Measurements from ENCODE around the gene IDUA.

Gene IDUA

DNA sequence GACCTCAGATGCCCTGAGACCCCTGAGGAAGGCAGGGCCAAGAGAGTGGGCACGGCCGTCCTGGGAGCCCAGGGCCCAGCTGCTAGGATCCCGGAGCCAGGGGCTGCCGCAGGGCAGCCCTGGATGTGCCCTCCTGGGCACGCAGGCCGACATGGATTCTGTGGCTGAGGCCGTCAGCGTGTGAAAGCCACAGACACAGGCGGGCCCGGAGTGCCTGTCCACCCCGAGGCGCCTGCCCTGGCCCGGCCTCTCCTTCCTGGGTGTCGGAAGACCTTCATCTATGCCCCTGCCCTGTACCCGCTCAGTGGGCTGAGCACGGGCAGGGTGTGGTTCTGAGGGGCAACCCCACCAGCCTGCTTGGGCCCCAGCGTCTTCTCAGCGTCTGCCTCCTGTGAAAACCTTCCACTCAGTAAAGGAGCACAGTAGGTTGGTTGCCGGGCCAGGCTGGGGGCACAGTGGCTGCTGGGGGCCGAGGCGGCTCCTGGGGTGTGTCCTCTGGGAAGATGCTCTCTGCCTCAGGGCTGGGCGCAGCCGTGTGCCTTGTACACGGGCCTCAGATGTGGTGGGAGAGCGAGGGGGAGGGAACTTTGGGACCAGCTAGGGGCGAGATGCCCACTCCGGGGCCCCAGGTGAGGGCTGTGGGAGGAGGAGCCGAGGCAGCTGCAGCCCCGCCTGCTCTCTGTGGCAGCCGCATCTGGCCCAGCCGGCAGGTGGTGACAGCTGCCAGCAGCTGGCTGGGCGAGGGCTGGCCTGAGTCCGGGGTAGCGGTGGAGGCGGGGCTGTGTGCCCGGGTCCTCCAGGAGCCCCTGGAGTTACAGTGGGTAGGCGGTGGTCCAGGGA is 45.3 kb downstream of the IDUA start:
- Histone ChIP-seq H4K20me1 (peaks cover 0 to 61% (median 21%) of the 10 kb centered on the region in 11 experiments; a peak in 15 of 22 replicates), H3K36me3 (no peaks in the 10 kb centered on the region), H3K4me1 (peaks cover 21 to 60% (median 45%) of the 10 kb centered on the region in 10 experiments), H3K9ac (no peak overlapping the region), H3K4me3 (no peak overlapping the region), H3K9me3 (replicated peaks in 1 of 11) (no peaks in the 10 kb centered on the region), H3K4me2 (peak overlapping the region in 8 of 11 experiments; percentile 21 to 64 (median 51); a peak in 15 of 22 replicates), H3K27ac (no peak overlapping the region), H3K27me3 (peaks cover 38 to 53% (median 41%) of the 10 kb centered on the region in 11 experiments)
- no peak for TF ChIP-seq Cebpa-rat (IDR thresholded peaks at IDR 0.05)

DNA sequence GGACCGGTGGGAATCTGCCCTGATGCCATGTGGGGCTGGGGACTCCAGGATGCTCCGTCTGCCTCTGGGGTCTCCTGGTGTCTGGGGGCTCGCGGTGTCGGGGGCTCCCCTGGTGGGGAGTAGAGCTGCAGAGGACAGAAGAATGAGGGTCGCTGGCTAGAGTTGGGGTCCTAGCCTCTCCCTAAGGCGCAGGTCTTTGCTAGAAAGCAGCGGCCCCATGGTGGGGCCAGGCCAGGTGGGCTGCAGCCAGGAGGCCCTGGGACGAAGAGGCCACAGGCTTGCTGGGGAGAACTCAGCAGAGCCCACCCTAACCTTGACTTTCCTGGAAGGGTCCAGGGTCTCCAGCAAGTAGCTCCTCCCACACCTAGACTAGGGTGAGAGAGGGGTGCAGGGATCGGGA is 46.0 kb downstream of the IDUA start:
- H3K27me3 ChIP-seq, result peaks cover 38 to 53% (median 41%) of the 10 kb centered on the region in 11 experiments
- H3K4me1 ChIP-seq, result peaks cover 21 to 55% (median 45%) of the 10 kb centered on the region in 10 experiments
- no peak overlapping the region for H3K9ac ChIP-seq
- H3K27ac ChIP-seq, result no peak overlapping the region
- H3K4me3 ChIP-seq, result no peak overlapping the region
- H3K36me3 ChIP-seq, result no peaks in the 10 kb centered on the region
- peaks cover 0 to 54% (median 20%) of the 10 kb centered on the region in 11 experiments; a peak in 13 of 22 replicates for H4K20me1 ChIP-seq
- TF ChIP-seq Cebpa-rat (IDR thresholded peaks at IDR 0.05), result no peak
- peak overlapping the region in 8 of 11 experiments; percentile 21 to 64 (median 51); a peak in 14 of 22 replicates for H3K4me2 ChIP-seq
- H3K9me3 ChIP-seq (replicated peaks in 1 of 11), result no peaks in the 10 kb centered on the region

DNA sequence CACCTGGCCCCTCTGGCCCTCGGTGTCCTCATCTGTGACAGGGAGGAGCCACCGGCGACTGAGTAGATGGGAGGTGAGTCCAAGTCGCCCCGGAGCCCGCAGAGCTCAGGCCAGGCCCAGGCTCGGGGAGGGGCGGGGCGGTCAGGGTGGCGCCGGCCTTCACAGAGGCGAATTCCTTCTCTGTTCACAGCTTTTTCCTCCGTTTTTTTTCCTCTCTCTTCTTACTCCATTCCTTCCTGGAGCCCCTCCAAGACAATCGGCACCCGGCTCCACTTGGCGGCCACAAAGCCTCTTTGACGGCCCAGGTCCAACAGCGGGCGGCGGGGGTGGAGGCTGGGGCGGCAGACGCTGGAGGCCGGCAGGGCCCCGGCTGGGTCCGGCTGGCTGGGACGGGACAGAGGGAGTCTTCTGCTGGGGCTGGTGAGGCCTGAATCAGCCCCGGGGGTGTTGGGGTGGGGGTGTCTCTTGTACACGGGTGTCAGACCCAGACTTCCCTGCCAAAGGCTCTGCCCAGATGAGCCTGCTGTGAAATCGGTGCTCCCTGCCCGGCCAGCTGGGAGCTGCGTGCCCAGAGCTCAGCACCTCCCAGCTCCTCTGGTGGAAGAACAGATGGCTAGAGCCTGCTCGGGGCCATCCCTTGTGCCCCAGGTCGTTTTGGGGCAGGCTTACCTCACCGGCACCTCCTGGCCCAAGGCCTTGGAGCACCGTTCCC is 47.2 kb downstream of the IDUA start:
- Histone ChIP-seq H3K27ac (no peak overlapping the region), H4K20me1 (peaks cover 0 to 43% (median 20%) of the 10 kb centered on the region in 11 experiments; a peak in 11 of 22 replicates), H3K4me1 (peaks cover 20 to 47% (median 42%) of the 10 kb centered on the region in 10 experiments), H3K4me2 (peak overlapping the region in 1 of 11 experiments; percentile 59; a peak in 1 of 22 replicates), H3K4me3 (no peak overlapping the region), H3K9ac (no peak overlapping the region), H3K36me3 (no peaks in the 10 kb centered on the region), H3K9me3 (replicated peaks in 1 of 11) (no peaks in the 10 kb centered on the region), H3K27me3 (peaks cover 38 to 53% (median 41%) of the 10 kb centered on the region in 11 experiments)
- TF ChIP-seq Cebpa-rat (IDR thresholded peaks at IDR 0.05), result no peak

DNA sequence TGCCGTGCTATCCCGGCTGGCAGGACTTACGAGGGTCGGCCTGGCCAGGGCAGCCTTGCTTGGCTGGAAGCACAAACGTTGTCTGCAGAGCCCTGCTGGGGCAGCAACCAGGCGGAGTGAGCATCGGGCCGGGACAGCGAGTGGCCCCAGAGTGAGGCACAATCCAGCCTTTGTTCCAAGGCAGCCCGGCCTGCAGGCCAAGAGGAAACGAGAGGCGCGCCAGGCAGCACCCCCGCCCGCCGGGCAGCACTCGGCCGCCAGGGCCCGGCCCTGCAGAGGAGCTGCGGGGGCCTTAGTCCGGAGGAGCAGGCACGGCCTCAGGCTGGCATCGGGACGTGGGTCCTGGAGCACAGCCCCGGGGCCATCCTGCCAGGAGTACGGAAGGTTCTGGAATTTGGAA is 48.7 kb downstream of the IDUA start:
- no peaks in the 10 kb centered on the region for H3K36me3 ChIP-seq
- no peaks in the 10 kb centered on the region for H3K9me3 ChIP-seq (replicated peaks in 1 of 11)
- H3K4me1 ChIP-seq, result peaks cover 5 to 32% (median 27%) of the 10 kb centered on the region in 10 experiments
- no peak overlapping the region for H3K27ac ChIP-seq
- H3K4me3 ChIP-seq, result no peak overlapping the region
- peaks cover 38 to 46% (median 41%) of the 10 kb centered on the region in 11 experiments for H3K27me3 ChIP-seq
- H4K20me1 ChIP-seq, result peaks cover 0 to 39% (median 20%) of the 10 kb centered on the region in 11 experiments; a peak in 11 of 22 replicates
- TF ChIP-seq Cebpa-rat (IDR thresholded peaks at IDR 0.05), result no peak
- H3K9ac ChIP-seq, result no peak overlapping the region
- no peak overlapping the region for H3K4me2 ChIP-seq

DNA sequence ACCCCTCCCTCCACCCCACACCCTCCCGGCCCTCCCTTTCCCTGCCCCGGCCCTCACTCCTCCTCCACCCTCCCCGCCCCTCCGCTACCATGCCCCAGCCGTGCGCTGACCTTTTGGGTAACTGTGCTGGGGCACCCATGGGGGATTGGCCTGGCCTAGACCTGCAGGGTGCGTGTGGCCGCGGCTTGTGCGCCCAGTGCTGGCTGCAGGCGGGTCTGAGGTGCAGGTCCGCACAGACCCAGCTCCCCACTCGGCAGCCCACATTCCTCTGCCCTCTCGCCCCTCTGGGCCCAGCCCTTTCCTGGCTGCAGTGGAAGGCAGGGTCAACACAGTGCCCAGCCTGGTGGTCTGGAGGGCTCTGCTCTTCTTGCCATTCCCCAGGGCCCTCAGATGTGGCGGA is 49.3 kb downstream of the IDUA start:
- Histone ChIP-seq H3K27me3 (peaks cover 37 to 46% (median 41%) of the 10 kb centered on the region in 11 experiments), H3K4me3 (no peak overlapping the region), H3K27ac (no peak overlapping the region), H3K36me3 (no peaks in the 10 kb centered on the region), H4K20me1 (peaks cover 0 to 39% (median 19%) of the 10 kb centered on the region in 11 experiments; a peak in 11 of 22 replicates), H3K4me1 (peaks cover 3 to 28% (median 22%) of the 10 kb centered on the region in 10 experiments), H3K4me2 (no peak overlapping the region), H3K9me3 (replicated peaks in 1 of 11) (no peaks in the 10 kb centered on the region), H3K9ac (0 out of 22 replicates have a peak overlapping the region, but pooled peaks of 1 of the 11 experiments have one; percentile 18)
- no peak for TF ChIP-seq Cebpa-rat (IDR thresholded peaks at IDR 0.05)

DNA sequence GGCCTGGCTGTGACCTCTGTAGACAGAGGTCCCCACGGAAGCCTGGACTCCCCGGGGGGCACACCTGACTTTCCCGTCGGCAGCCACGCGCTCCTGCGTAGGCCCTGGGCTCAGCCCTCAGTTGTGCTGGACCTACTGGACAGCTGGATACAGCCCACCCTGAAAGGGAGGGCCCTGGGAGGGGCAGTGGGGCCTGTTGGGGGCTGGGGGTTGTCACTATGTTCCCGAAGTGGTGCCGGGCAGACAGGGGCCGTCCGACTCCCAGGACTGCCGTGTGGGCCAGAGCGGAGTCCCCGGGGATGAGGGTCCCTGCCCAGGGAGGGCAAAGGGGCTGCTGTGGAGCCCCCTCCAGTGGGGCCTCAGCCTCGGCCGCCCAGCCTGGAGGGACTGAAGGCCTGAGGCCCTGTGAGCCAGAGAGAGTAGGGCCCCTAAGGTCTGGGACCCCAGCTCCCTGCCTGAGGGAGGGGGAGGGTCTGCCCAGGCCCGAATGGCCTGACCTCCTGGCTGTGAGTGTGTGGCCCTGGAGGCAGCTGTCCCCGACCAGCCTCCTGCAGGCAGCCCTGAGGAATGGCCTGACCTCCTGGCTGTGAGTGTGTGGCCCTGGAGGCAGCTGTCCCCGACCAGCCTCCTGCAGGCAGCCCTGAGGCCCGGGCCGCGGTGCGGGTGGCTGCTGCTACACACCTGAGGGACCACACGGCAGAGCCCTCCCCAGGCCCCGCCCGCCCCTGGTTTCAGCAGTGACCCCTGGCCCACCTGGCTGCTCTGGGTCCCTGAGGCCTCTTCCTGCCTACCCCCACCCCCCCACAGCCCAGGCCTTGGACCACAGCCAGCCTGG is 50.3 kb downstream of the IDUA start:
- no peak for TF ChIP-seq Cebpa-rat (IDR thresholded peaks at IDR 0.05)
- H3K36me3 ChIP-seq, result no peaks in the 10 kb centered on the region
- H3K4me2 ChIP-seq, result no peak overlapping the region
- no peak overlapping the region for H3K27ac ChIP-seq
- H4K20me1 ChIP-seq, result peaks cover 0 to 30% (median 10%) of the 10 kb centered on the region in 11 experiments; a peak in 10 of 22 replicates
- no peaks in the 10 kb centered on the region for H3K9me3 ChIP-seq (replicated peaks in 1 of 11)
- H3K4me1 ChIP-seq, result peaks cover 14 to 29% (median 25%) of the 10 kb centered on the region in 10 experiments
- H3K9ac ChIP-seq, result no peak overlapping the region; a peak in 1 of 22 replicates
- no peak overlapping the region for H3K4me3 ChIP-seq
- H3K27me3 ChIP-seq, result peaks cover 37 to 46% (median 41%) of the 10 kb centered on the region in 11 experiments

DNA sequence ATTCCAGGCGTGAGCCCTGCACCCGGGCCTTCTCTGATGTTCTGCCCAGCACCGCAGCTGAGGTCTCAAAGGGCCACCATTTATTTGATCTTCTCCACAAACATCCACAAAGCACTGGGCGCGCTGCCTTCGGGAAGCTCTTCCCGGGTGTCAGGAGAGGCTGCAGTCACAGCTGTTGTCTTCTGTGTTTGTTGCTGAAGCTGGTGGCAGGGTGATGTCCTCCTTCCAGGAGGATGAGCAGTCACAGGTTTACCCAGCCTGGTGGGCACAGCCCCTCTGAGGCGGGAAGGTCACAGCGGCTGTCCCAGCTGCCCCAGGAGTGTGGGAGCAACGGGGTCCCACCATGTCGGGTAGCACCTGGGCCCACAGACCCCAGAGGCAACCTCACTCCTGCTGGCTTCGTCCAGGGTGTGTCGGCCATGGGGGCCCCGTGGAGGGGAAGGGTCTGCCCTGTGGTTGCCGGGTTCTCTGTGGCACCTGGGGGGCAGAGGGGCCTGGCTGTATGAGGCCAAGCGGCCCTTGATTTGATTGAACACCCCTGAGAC is 52.2 kb downstream of the IDUA start:
- Histone ChIP-seq H3K9ac (no peak overlapping the region), H4K20me1 (peaks cover 0 to 14% (median 0%) of the 10 kb centered on the region in 11 experiments; a peak in 6 of 22 replicates), H3K27ac (no peak overlapping the region), H3K4me3 (no peak overlapping the region), H3K4me2 (no peak overlapping the region), H3K36me3 (no peaks in the 10 kb centered on the region), H3K9me3 (replicated peaks in 1 of 11) (no peaks in the 10 kb centered on the region), H3K4me1 (peaks cover 11 to 28% (median 21%) of the 10 kb centered on the region in 10 experiments), H3K27me3 (peaks cover 23 to 40% (median 34%) of the 10 kb centered on the region in 11 experiments)
- TF ChIP-seq Cebpa-rat (IDR thresholded peaks at IDR 0.05), result no peak

All from BLaER1 treated with 17β-estradiol and CSF1 and Interleukin-3, amounts not matched to agents 10 nM and 100 nM (cell line).